ENCODE data around the gene OGDHL.

Gene OGDHL

GRCh38 chr10:49686651-49687050 is 75.5 kb downstream of the OGDHL start:
- no peak for DNase-seq
